Keratinocyte (primary cell): Measurements from ENCODE around the gene PRKD1. TPM values are rescaled to one million over a fixed set of nuclear protein-coding genes. Genes with fewer than 3 reads are reported as not detected.
"Not testable (repeated sequence)": the region's sequence is repeated elsewhere in the genome, so short reads cannot be mapped to it uniquely, and the experiment has no call there.

Experiments
- DNase-seq: peaks from one replicate; pipeline ENCODE4 v3.0.0-alpha.2; 2011; ENCODE audit warnings: low read depth, missing footprints, low spot score
- FAIRE-seq: peaks from 2 replicates; lab custom pipeline; 2011; peaks lifted over from hg19 to GRCh38; lab: Jason Lieb, UNC
- H2AFZ ChIP-seq: 2 replicates; pipeline ENCODE4 v1.6.0; 2012; ENCODE audit warnings: low read length, control low read depth, inconsistent platforms; ENCODE audit not compliant: control insufficient read depth
- H3K27ac ChIP-seq: 2 replicates; pipeline ENCODE4 v1.5.1; 2011; ENCODE audit warnings: low read length; ENCODE audit not compliant: control insufficient read depth, insufficient read depth
- H3K27me3 ChIP-seq: 3 replicates; pipeline ENCODE4 v1.6.0; 2011; ENCODE audit warnings: low read length; ENCODE audit not compliant: control insufficient read depth, insufficient read depth; ENCODE audit errors: extremely low read depth
- H3K36me3 ChIP-seq, 2 experiments: 2 replicates in 1 of 2; 3 replicates in 1 of 2; pipeline ENCODE4 v1.5.1; 2011; ENCODE audit warnings: low read length in 2 of 2, mild to moderate bottlenecking in 1 of 2; ENCODE audit not compliant: control insufficient read depth in 2 of 2, insufficient read depth in 2 of 2; ENCODE audit errors: extremely low read depth in 1 of 2
- H3K4me1 ChIP-seq: 3 replicates; pipeline ENCODE4 v1.5.1; 2011; ENCODE audit warnings: low read length; ENCODE audit not compliant: control insufficient read depth, insufficient read depth; ENCODE audit errors: extremely low read depth
- H3K4me2 ChIP-seq: 3 replicates; pipeline ENCODE4 v1.6.0; 2011; ENCODE audit warnings: low read depth, low read length; ENCODE audit not compliant: control insufficient read depth, insufficient read depth; ENCODE audit errors: extremely low read depth
- H3K4me3 ChIP-seq, 3 experiments: fragments of 200-600 bp in 1 of 3; sonication (generic) in 1 of 3; 2 replicates in 2 of 3; 3 replicates in 1 of 3; pipeline ENCODE4 v1.5.1; 2011 to 2016; ENCODE audit warnings: low read length in 3 of 3, mild to moderate bottlenecking in 3 of 3, control low read depth in 2 of 3, inconsistent platforms in 1 of 3, low read depth in 1 of 3, mixed read lengths in 1 of 3, mixed run types in 1 of 3, moderate library complexity in 1 of 3; ENCODE audit not compliant: control insufficient read depth in 2 of 3, insufficient read depth in 2 of 3; ENCODE audit errors: extremely low read depth in 1 of 3
- H3K79me2 ChIP-seq: 2 replicates; pipeline ENCODE4 v1.6.0; 2012; ENCODE audit warnings: low read length; ENCODE audit not compliant: control insufficient read depth, insufficient read depth
- H3K9ac ChIP-seq: 3 replicates; pipeline ENCODE4 v1.6.0; 2011; ENCODE audit warnings: low read length; ENCODE audit not compliant: control insufficient read depth, insufficient read depth; ENCODE audit errors: extremely low read depth
- H3K9me1 ChIP-seq: 3 replicates; pipeline ENCODE4 v1.6.0; 2011; ENCODE audit warnings: low read length; ENCODE audit not compliant: control insufficient read depth, insufficient read depth; ENCODE audit errors: extremely low read depth
- H3K9me3 ChIP-seq: 2 replicates; pipeline ENCODE4 v1.5.1; 2012; ENCODE audit warnings: low read depth, low read length; ENCODE audit not compliant: control insufficient read depth
- H4K20me1 ChIP-seq: 3 replicates; pipeline ENCODE4 v1.6.0; 2011; ENCODE audit warnings: low read length; ENCODE audit not compliant: control insufficient read depth, insufficient read depth; ENCODE audit errors: extremely low read depth
- CTCF ChIP-seq, 3 experiments: IDR thresholded peaks in 1 of 3; conservative IDR thresholded peaks in 1 of 3; optimal IDR thresholded peaks in 1 of 3; 2 replicates in 2 of 3; 3 replicates in 1 of 3; pipeline versions ENCODE3 to v1.5.1; 2011; ENCODE audit warnings: low read length in 3 of 3, mild to moderate bottlenecking in 3 of 3, moderate library complexity in 2 of 3, control low read depth in 1 of 3, inconsistent platforms in 1 of 3; ENCODE audit not compliant: insufficient read depth in 2 of 3; ENCODE audit errors: extremely low read depth in 1 of 3
- EZH2 ChIP-seq: IDR thresholded peaks from one replicate; pipeline ENCODE4 v1.6.1; 2012; ENCODE audit warnings: inconsistent platforms, mild to moderate bottlenecking, low read length, moderate library complexity
- dilution Hi-C: fragments of 300-500 bp; cut with MboI; formaldehyde crosslinking; loops from one replicate; pipeline ENCODE4 v1.7.0; 2020; ENCODE audit warnings: low sequenced_read_pairs; ENCODE audit not compliant: extremely low pct_ligation_motif_present
- polyA plus RNA-seq, 5 experiments: library from polyadenylated mRNA; depleted of rRNA in 3 of 5; stranded (reverse) in 3 of 5; stranded (forward) in 1 of 5; unstranded in 1 of 5; fragments of >200 nt; gene quantifications; 1 replicate in 1 of 5; 2 replicates in 3 of 5; 3 replicates in 1 of 5; pipeline versions ENCODE4 v1.2.1 to v1.2.3, GENCODE V29; 2011 to 2012; ENCODE audit warnings: missing spikeins in 2 of 5, low read depth in 1 of 5, low replicate concordance in 1 of 5

The PRKD1 gene
- polyA plus RNA-seq, 1 donor (not counting 4 experiments of a cell fraction or from before 2014, with no cell fraction given): 0.49 TPM

GRCh38 chr14:29843981-29844380 is 83.7 kb downstream of the PRKD1 start:
- H3K27me3 ChIP-seq: no peaks in the 10 kb centered on the region
- H3K9me3 ChIP-seq: peaks cover 2% of the 10 kb centered on the region
- dilution Hi-C loops: no loop called here
- no peaks in the 10 kb centered on the region for H3K9me1 ChIP-seq
- H3K27ac ChIP-seq: no peak overlapping the region
- no peak overlapping the region for H3K4me3 ChIP-seq
- FAIRE-seq (no peak), DNase-seq (no peak)
- H3K79me2 ChIP-seq: no peaks in the 10 kb centered on the region
- no peak overlapping the region for H3K4me2 ChIP-seq
- H3K36me3 ChIP-seq: no peaks in the 10 kb centered on the region
- no peak overlapping the region for H3K9ac ChIP-seq
- H3K4me1 ChIP-seq: no peaks in the 10 kb centered on the region
- no peak overlapping the region for H2AFZ ChIP-seq
- no peaks in the 10 kb centered on the region for H4K20me1 ChIP-seq
- TF ChIP-seq CTCF (optimal IDR thresholded peaks at IDR 0.05 in 1 of 3, IDR thresholded peaks at IDR 0.05 in 1 of 3, conservative IDR thresholded peaks at IDR 0.05 in 1 of 3; ENCODE audit: extremely low read depth in 1 of 3, insufficient read depth in 2 of 3, low read length in 3 of 3): no peak
- no peak for TF ChIP-seq EZH2

GRCh38 chr14:29842228-29842627 is 85.4 kb downstream of the PRKD1 start:
- Histone ChIP-seq H3K9me1 (no peaks in the 10 kb centered on the region), H3K9me3 (peaks cover 2% of the 10 kb centered on the region), H3K79me2 (no peaks in the 10 kb centered on the region), H3K36me3 (no peaks in the 10 kb centered on the region), H3K4me1 (no peaks in the 10 kb centered on the region), H3K4me3 (no peak overlapping the region), H4K20me1 (no peaks in the 10 kb centered on the region), H3K27me3 (no peaks in the 10 kb centered on the region), H3K27ac (no peak overlapping the region), H2AFZ (no peak overlapping the region), H3K9ac (no peak overlapping the region), H3K4me2 (no peak overlapping the region)
- no peak for TF ChIP-seq EZH2
- no peak for TF ChIP-seq CTCF (optimal IDR thresholded peaks at IDR 0.05 in 1 of 3, IDR thresholded peaks at IDR 0.05 in 1 of 3, conservative IDR thresholded peaks at IDR 0.05 in 1 of 3; ENCODE audit: extremely low read depth in 1 of 3, insufficient read depth in 2 of 3, low read length in 3 of 3)
- FAIRE-seq (no peak), DNase-seq (no peak)
- dilution Hi-C loops: no loop called here

- FAIRE-seq, DNase-seq, H3K27ac ChIP-seq, dilution Hi-C loops, H3K9me3 ChIP-seq, H3K9me1 ChIP-seq, H3K4me1 ChIP-seq, H3K27me3 ChIP-seq, H3K4me3 ChIP-seq, H3K79me2 ChIP-seq, H2AFZ ChIP-seq, H3K36me3 ChIP-seq, H3K9ac ChIP-seq, H3K4me2 ChIP-seq, H4K20me1 ChIP-seq: not testable (repeated sequence)
Measured at GRCh38 chr14:29840369-29840892, 87.2 kb downstream of the PRKD1 start.

- H3K9me1 ChIP-seq, DNase-seq, dilution Hi-C loops, H3K4me1 ChIP-seq, FAIRE-seq, H4K20me1 ChIP-seq, H3K4me2 ChIP-seq, H2AFZ ChIP-seq, H3K36me3 ChIP-seq, H3K9ac ChIP-seq, H3K27ac ChIP-seq, H3K79me2 ChIP-seq, H3K9me3 ChIP-seq, H3K4me3 ChIP-seq, H3K27me3 ChIP-seq: not testable (repeated sequence)
Measured at GRCh38 chr14:29839691-29840090, 88.0 kb downstream of the PRKD1 start.
